Fibroblast of lung (primary cell): ENCODE measurements around the gene KLRB1.

Experiments
- CTCF ChIP-seq, 2 donors: IDR thresholded peaks in 1 of 2; conservative IDR thresholded peaks in 1 of 2; 1 replicate in 1 of 2; 2 replicates in 1 of 2; pipeline ENCODE4 v1.5.1; 2011 to 2012; ENCODE audit warnings: low read length in 2 of 2, control low read depth in 1 of 2, inconsistent platforms in 1 of 2, low read depth in 1 of 2, mild to moderate bottlenecking in 1 of 2
- EZH2 ChIP-seq: IDR thresholded peaks from 2 replicates; pipeline ENCODE4 v1.5.1; 2012; ENCODE audit warnings: low read length, control low read depth, mild to moderate bottlenecking; ENCODE audit errors: missing control alignments

- TF ChIP-seq CTCF (conservative IDR thresholded peaks at IDR 0.05 in 1 of 2, IDR thresholded peaks at IDR 0.05 in 1 of 2; ENCODE audit: low read depth in 1 of 2, low read length in 2 of 2) (no peak), EZH2 (no peak)
These were observed 42.4 kb upstream of the KLRB1 start for GRCh38 chr12:9650151-9650576.
